NCI-H187 treated with DMSO at 0.1 percent for 48 hours (cell line): ENCODE measurements around the gene PGM2.
A peak's percentile ranks its signal among the peaks of the same experiment; 100 is the strongest.
"Not testable (repeated sequence)": the region's sequence is repeated elsewhere in the genome, so short reads cannot be mapped to it uniquely, and the experiment has no call there.

Experiments
- DNase-seq: peaks from one replicate; lab custom pipeline; 2025; lab: John Stamatoyannopoulos, UW

Gene PGM2

GRCh38 chr4:37826295-37827029 lies at the start of gene PGM2:
TSS of gene PGM2 (plus strand) at chr4:37826686. CDS start at chr4:37826733, 47 bp downstream.
- peak; percentile 78 for DNase-seq

GRCh38 chr4:37779896-37780295 lies 46.6 kb upstream of the PGM2 start:
- DNase-seq = no peak

GRCh38 chr4:37780444-37781130 lies 45.9 kb upstream of the PGM2 start:
- DNase-seq = no peak

- DNase-seq = no peak
These were observed 45.4 kb upstream of the PGM2 start for GRCh38 chr4:37781131-37781455.

GRCh38 chr4:37786267-37786666 lies 40.2 kb upstream of the PGM2 start:
- DNase-seq = not testable (repeated sequence)

- DNase-seq = not testable (repeated sequence)
These were observed 38.5 kb upstream of the PGM2 start for GRCh38 chr4:37787883-37788460.

- DNase-seq = no peak
These were observed 37.7 kb upstream of the PGM2 start for GRCh38 chr4:37788819-37789218.

GRCh38 chr4:37792241-37792640 lies 34.2 kb upstream of the PGM2 start:
- DNase-seq = no peak

- no peak for DNase-seq
These were observed 32.9 kb upstream of the PGM2 start for GRCh38 chr4:37793562-37793961.

GRCh38 chr4:37794056-37794455 lies 32.4 kb upstream of the PGM2 start:
- DNase-seq = no peak

GRCh38 chr4:37795581-37796195 lies 30.8 kb upstream of the PGM2 start:
- no peak for DNase-seq

GRCh38 chr4:37797374-37797773 lies 29.1 kb upstream of the PGM2 start:
- no peak for DNase-seq

- DNase-seq = no peak
These were observed 28.6 kb upstream of the PGM2 start for GRCh38 chr4:37797923-37798322.

GRCh38 chr4:37798616-37799015 lies 27.9 kb upstream of the PGM2 start:
- DNase-seq = no peak

- no peak for DNase-seq
These were observed 26.4 kb upstream of the PGM2 start for GRCh38 chr4:37799941-37800554.

- peak; percentile 66 for DNase-seq
These were observed 24.3 kb upstream of the PGM2 start for GRCh38 chr4:37802068-37802666.

- peak; percentile 31 for DNase-seq
These were observed 23.0 kb upstream of the PGM2 start for GRCh38 chr4:37803348-37803973.

GRCh38 chr4:37805091-37805490 lies 21.4 kb upstream of the PGM2 start:
- peak; percentile 43 for DNase-seq

GRCh38 chr4:37812713-37813112 lies 13.8 kb upstream of the PGM2 start:
- DNase-seq = no peak

- no peak for DNase-seq
These were observed 10.9 kb upstream of the PGM2 start for GRCh38 chr4:37815591-37815990.

- DNase-seq = no peak
These were observed 10.5 kb upstream of the PGM2 start for GRCh38 chr4:37816006-37816405.

- DNase-seq = no peak
These were observed 9.8 kb upstream of the PGM2 start for GRCh38 chr4:37816719-37817118.
